HG03196 (cell line): ENCODE data around the gene TPSB2.
"Not testable (repeated sequence)": the region's sequence is repeated elsewhere in the genome, so short reads cannot be mapped to it uniquely, and the experiment has no call there.

ENCODE experiments used
- ATAC-seq: cut with Tn5 transposase; IDR thresholded peaks from one replicate; pipeline ENCODE4 v1.9.1; 2021; ENCODE audit not compliant: unreplicated experiment

Gene TPSB2

GRCh38 chr16:1241081-1241480 lies 11.1 kb upstream of the TPSB2 start:
- ATAC-seq = not testable (repeated sequence)

- not testable (repeated sequence) for ATAC-seq
Measured at GRCh38 chr16:1240436-1240835, 10.5 kb upstream of the TPSB2 start, which contains the start of gene TPSAB1. TSS of gene TPSAB1 (plus strand) at chr16:1240705. CDS start at chr16:1240939, 234 bp downstream.

GRCh38 chr16:1239575-1239974 lies 9.6 kb upstream of the TPSB2 start:
- not testable (repeated sequence) for ATAC-seq

- ATAC-seq = not testable (repeated sequence)
Measured at GRCh38 chr16:1238909-1239308, 8.9 kb upstream of the TPSB2 start.

- no peak for ATAC-seq
Measured at GRCh38 chr16:1237990-1238389, 8.0 kb upstream of the TPSB2 start.

- ATAC-seq = not testable (repeated sequence)
Measured at GRCh38 chr16:1236659-1237058, 6.7 kb upstream of the TPSB2 start.

GRCh38 chr16:1232049-1232748 lies 2.2 kb upstream of the TPSB2 start:
- ATAC-seq = not testable (repeated sequence)

GRCh38 chr16:1231301-1231700 lies 1.3 kb upstream of the TPSB2 start:
- ATAC-seq = not testable (repeated sequence)

- not testable (repeated sequence) for ATAC-seq
Measured at GRCh38 chr16:1230471-1231212, 658 bp upstream of the TPSB2 start.

- ATAC-seq = not testable (repeated sequence)
Measured at GRCh38 chr16:1229476-1229875, 508 bp downstream of the TPSB2 start.

GRCh38 chr16:1228227-1228626 lies 1.8 kb downstream of the TPSB2 start:
- not testable (repeated sequence) for ATAC-seq

GRCh38 chr16:1226692-1227091 lies 3.3 kb downstream of the TPSB2 start:
- not testable (repeated sequence) for ATAC-seq

- ATAC-seq = not testable (repeated sequence)
Measured at GRCh38 chr16:1225728-1226311, 4.2 kb downstream of the TPSB2 start.

GRCh38 chr16:1225051-1225451 lies 4.9 kb downstream of the TPSB2 start, which contains the start of gene TPSG1:
TSS of gene TPSG1 (minus strand) at chr16:1225268. CDS start at chr16:1225252, 16 bp downstream.
- ATAC-seq = no peak

GRCh38 chr16:1224558-1224957 lies 5.4 kb downstream of the TPSB2 start:
- ATAC-seq = no peak

- ATAC-seq = no peak
Measured at GRCh38 chr16:1223355-1224214, 6.4 kb downstream of the TPSB2 start.

- no peak for ATAC-seq
Measured at GRCh38 chr16:1222553-1223354, 7.2 kb downstream of the TPSB2 start.

- ATAC-seq = no peak
Measured at GRCh38 chr16:1221628-1222552, 8.1 kb downstream of the TPSB2 start.
